Effector memory CD4-positive, alpha-beta T cell (primary cell): ENCODE measurements around the gene DNAH6.

Experiments
- DNase-seq, 3 donors: peaks; one replicate each; pipeline ENCODE4 v3.0.0-alpha.2; 2020
- H3K27ac ChIP-seq: 2 replicates; pipeline ENCODE4 v1.7.0; 2013; ENCODE audit warnings: mild to moderate bottlenecking, low read length, moderate library complexity; ENCODE audit not compliant: insufficient read depth, poor library complexity, severe bottlenecking
- H3K27me3 ChIP-seq: replicated peaks from 2 replicates; pipeline ENCODE4 v1.7.0; 2013; ENCODE audit warnings: mild to moderate bottlenecking, low read length; ENCODE audit not compliant: insufficient read depth, control insufficient read depth, poor library complexity, severe bottlenecking
- H3K36me3 ChIP-seq: 2 replicates; pipeline ENCODE4 v1.7.0; 2013; ENCODE audit warnings: mild to moderate bottlenecking, low read length, moderate library complexity; ENCODE audit not compliant: control insufficient read depth, insufficient read depth
- H3K4me1 ChIP-seq: 2 replicates; pipeline ENCODE4 v1.7.0; 2013; ENCODE audit warnings: low read length, mild to moderate bottlenecking; ENCODE audit not compliant: control insufficient read depth, insufficient read depth, poor library complexity, severe bottlenecking
- H3K4me3 ChIP-seq: 2 replicates; pipeline ENCODE4 v1.7.0; 2013; ENCODE audit warnings: low read length, low read depth, mild to moderate bottlenecking; ENCODE audit not compliant: insufficient read depth, poor library complexity, severe bottlenecking
- H3K9me3 ChIP-seq: 2 replicates; pipeline ENCODE4 v1.7.0; 2013; ENCODE audit warnings: mild to moderate bottlenecking, low read length, moderate library complexity; ENCODE audit not compliant: control insufficient read depth

Gene DNAH6

GRCh38 chr2:84727315-84727714, 211.0 kb downstream of the DNAH6 start:
- no peaks in the 10 kb centered on the region for H3K9me3 ChIP-seq
- H3K36me3 ChIP-seq = no peaks in the 10 kb centered on the region
- no peak overlapping the region for H3K4me3 ChIP-seq
- H3K27me3 ChIP-seq = no peaks in the 10 kb centered on the region
- H3K4me1 ChIP-seq = no peaks in the 10 kb centered on the region
- DNase-seq = no peak
- no peak overlapping the region for H3K27ac ChIP-seq

GRCh38 chr2:84729224-84729623, 212.9 kb downstream of the DNAH6 start:
- DNase-seq = no peak
- Histone ChIP-seq H3K4me1 (no peaks in the 10 kb centered on the region), H3K9me3 (no peaks in the 10 kb centered on the region), H3K27me3 (no peaks in the 10 kb centered on the region), H3K27ac (no peak overlapping the region), H3K36me3 (no peaks in the 10 kb centered on the region), H3K4me3 (no peak overlapping the region)

- H3K9me3 ChIP-seq = no peaks in the 10 kb centered on the region
- no peak for DNase-seq
- H3K4me3 ChIP-seq = no peak overlapping the region
- H3K27ac ChIP-seq = no peak overlapping the region
- no peaks in the 10 kb centered on the region for H3K27me3 ChIP-seq
- H3K36me3 ChIP-seq = no peaks in the 10 kb centered on the region
- no peaks in the 10 kb centered on the region for H3K4me1 ChIP-seq
Observed at GRCh38 chr2:84731185-84731584, 214.9 kb downstream of the DNAH6 start.

GRCh38 chr2:84732897-84733778, 216.8 kb downstream of the DNAH6 start:
- Histone ChIP-seq H3K27ac (no peak overlapping the region), H3K4me1 (no peaks in the 10 kb centered on the region), H3K36me3 (no peaks in the 10 kb centered on the region), H3K9me3 (no peaks in the 10 kb centered on the region), H3K4me3 (no peak overlapping the region), H3K27me3 (no peaks in the 10 kb centered on the region)
- no peak for DNase-seq

- Histone ChIP-seq H3K27ac (no peak overlapping the region), H3K36me3 (no peaks in the 10 kb centered on the region), H3K9me3 (no peaks in the 10 kb centered on the region), H3K4me3 (no peak overlapping the region), H3K27me3 (no peaks in the 10 kb centered on the region), H3K4me1 (no peaks in the 10 kb centered on the region)
- no peak for DNase-seq
Observed at GRCh38 chr2:84735389-84735788, 219.1 kb downstream of the DNAH6 start.

- Histone ChIP-seq H3K4me3 (no peak overlapping the region), H3K4me1 (peaks cover 15% of the 10 kb centered on the region), H3K27ac (no peak overlapping the region), H3K9me3 (no peaks in the 10 kb centered on the region), H3K27me3 (no peaks in the 10 kb centered on the region), H3K36me3 (no peaks in the 10 kb centered on the region)
- peak; percentile 7 to 18 (median 15) for DNase-seq
Observed at GRCh38 chr2:84741182-84741822, 225.0 kb downstream of the DNAH6 start.

- no peak overlapping the region for H3K4me3 ChIP-seq
- no peaks in the 10 kb centered on the region for H3K27me3 ChIP-seq
- H3K36me3 ChIP-seq = no peaks in the 10 kb centered on the region
- H3K9me3 ChIP-seq = no peaks in the 10 kb centered on the region
- no peaks in the 10 kb centered on the region for H3K4me1 ChIP-seq
- no peak for DNase-seq
- no peak overlapping the region for H3K27ac ChIP-seq
Observed at GRCh38 chr2:84748341-84748740, 232.0 kb downstream of the DNAH6 start.

GRCh38 chr2:84749442-84749841, 233.1 kb downstream of the DNAH6 start:
- H3K9me3 ChIP-seq = no peaks in the 10 kb centered on the region
- no peak overlapping the region for H3K27ac ChIP-seq
- H3K27me3 ChIP-seq = no peaks in the 10 kb centered on the region
- H3K4me3 ChIP-seq = no peak overlapping the region
- no peaks in the 10 kb centered on the region for H3K4me1 ChIP-seq
- DNase-seq = no peak
- no peaks in the 10 kb centered on the region for H3K36me3 ChIP-seq

- H3K36me3 ChIP-seq = no peaks in the 10 kb centered on the region
- H3K9me3 ChIP-seq = no peaks in the 10 kb centered on the region
- no peak for DNase-seq
- no peak overlapping the region for H3K4me3 ChIP-seq
- H3K4me1 ChIP-seq = no peaks in the 10 kb centered on the region
- no peak overlapping the region for H3K27ac ChIP-seq
- H3K27me3 ChIP-seq = no peaks in the 10 kb centered on the region
Observed at GRCh38 chr2:84755096-84755495, 238.8 kb downstream of the DNAH6 start.

GRCh38 chr2:84757648-84758047, 241.3 kb downstream of the DNAH6 start:
- H3K9me3 ChIP-seq = no peaks in the 10 kb centered on the region
- no peak overlapping the region for H3K4me3 ChIP-seq
- H3K36me3 ChIP-seq = no peaks in the 10 kb centered on the region
- no peaks in the 10 kb centered on the region for H3K27me3 ChIP-seq
- no peak overlapping the region for H3K27ac ChIP-seq
- DNase-seq = no peak
- no peaks in the 10 kb centered on the region for H3K4me1 ChIP-seq
